ENCODE results near the gene REG4.

The REG4 gene

DNA sequence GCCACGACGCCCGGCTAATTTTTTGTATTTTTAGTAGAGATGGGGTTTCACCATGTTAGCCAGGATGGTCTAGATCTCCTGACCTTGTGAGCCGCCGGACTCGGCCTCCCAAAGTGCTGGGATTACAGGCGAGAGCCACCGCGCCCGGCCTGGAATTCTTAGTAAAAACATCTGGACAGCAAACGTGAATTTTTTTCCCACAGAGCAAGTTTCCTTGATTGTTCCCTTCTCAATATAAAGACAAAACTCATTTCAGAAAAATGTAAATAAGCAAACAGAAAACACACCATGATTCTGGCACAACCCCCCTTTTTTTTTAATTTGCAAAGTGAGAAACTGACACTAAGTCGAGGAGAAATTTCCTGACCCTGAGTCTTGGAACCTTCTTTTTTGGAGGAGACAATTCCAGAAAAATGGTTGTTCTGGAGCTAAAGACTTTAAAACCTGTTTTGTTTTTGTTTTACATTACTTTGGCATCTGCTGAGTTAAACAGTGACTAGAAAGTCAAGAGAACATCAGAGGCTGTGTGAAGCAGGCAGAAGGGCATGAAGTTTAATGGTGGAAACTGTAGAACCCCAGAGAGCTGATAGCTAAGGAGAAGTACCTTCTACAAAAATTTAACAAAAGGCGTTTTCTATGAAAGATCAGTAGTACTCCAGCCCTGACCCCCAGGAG lies 32.2 kb downstream of the REG4 start:
- CTCF ChIA-PET, result interaction anchor here (1.2 to 1.4 kb wide), 2 partner anchors 16 to 30 kb away, joined by 3 read pairs; no protein-coding TSS in a partner anchor
- no peak for DNase-seq (ENCODE audit: extremely low spot score)
- TF ChIP-seq, protein P1, sequence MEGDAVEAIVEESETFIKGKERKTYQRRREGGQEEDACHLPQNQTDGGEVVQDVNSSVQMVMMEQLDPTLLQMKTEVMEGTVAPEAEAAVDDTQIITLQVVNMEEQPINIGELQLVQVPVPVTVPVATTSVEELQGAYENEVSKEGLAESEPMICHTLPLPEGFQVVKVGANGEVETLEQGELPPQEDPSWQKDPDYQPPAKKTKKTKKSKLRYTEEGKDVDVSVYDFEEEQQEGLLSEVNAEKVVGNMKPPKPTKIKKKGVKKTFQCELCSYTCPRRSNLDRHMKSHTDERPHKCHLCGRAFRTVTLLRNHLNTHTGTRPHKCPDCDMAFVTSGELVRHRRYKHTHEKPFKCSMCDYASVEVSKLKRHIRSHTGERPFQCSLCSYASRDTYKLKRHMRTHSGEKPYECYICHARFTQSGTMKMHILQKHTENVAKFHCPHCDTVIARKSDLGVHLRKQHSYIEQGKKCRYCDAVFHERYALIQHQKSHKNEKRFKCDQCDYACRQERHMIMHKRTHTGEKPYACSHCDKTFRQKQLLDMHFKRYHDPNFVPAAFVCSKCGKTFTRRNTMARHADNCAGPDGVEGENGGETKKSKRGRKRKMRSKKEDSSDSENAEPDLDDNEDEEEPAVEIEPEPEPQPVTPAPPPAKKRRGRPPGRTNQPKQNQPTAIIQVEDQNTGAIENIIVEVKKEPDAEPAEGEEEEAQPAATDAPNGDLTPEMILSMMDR (IDR thresholded peaks at IDR 0.05; ENCODE audit: control extremely low read depth, extremely low read depth, low read depth, missing control alignments), result no peak
- POLR2A ChIA-PET, result no interaction called here

DNA sequence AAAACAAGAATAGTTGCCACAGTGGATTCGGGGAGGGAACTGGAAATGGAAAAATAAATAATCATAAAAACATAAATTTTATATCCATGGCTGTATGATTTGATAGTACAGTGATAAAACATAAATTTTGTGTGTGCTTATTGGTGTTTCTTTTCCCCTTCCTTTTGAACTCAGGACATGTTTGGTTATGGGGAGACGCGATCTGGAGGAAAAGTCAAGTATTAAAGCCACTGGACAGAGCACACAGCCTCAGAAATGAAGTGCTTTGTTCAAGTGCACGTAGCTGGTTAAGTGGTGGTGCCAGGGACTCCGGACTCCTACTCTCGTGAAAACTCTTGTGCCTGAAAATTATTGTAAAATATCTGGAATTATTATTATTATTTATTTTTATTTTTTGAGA lies 32.9 kb downstream of the REG4 start:
- CTCF ChIA-PET, result interaction anchor here (1.0 kb wide), 1 partner anchor 31 kb away, joined by 3 read pairs; no protein-coding TSS in a partner anchor
- POLR2A ChIA-PET, result no interaction called here
- TF ChIP-seq, protein P1 (IDR thresholded peaks at IDR 0.05; ENCODE audit: control extremely low read depth, extremely low read depth, low read depth, missing control alignments), result no peak
- DNase-seq (ENCODE audit: extremely low spot score), result no peak

DNA sequence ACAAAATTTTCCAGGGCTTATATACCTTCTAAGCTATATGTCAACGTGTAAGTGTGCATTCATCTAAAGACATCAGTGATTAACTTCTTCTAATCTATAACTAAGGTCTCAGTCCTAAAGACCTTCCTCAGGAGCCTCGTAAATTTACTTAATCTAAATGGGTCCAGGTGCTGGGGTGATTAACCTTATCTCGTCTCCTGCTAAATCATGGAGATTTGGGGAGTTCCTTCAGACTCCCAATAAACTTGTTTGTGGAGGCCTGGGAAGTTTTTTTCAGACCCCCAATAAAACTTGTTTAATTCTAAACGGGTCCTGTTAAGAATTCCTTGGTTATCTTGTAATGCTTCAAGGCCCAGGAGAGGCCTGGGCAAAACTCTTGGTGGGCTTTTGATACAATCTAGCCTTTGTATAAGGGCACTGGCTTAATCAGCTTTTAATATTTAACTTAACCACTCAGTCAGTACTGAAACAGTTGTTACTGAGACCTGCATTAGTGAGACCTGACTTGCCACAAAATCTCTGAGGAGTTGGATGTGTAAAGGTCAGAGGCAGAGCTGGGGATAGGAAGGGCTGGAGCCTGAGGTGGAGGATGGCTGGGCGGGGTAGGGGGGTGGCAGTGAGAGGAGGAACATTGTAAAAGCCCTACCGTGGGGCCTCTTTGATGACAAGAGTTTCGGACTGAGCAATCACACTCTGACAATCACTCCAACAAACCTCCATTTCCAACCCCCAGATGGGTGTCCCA lies 36.3 kb downstream of the REG4 start:
- ChIA-PET POLR2A (no interaction called here), CTCF (no interaction called here)
- TF ChIP-seq, protein P1 (IDR thresholded peaks at IDR 0.05; ENCODE audit: control extremely low read depth, extremely low read depth, low read depth, missing control alignments), result no peak
- no peak for DNase-seq (ENCODE audit: extremely low spot score)

DNA sequence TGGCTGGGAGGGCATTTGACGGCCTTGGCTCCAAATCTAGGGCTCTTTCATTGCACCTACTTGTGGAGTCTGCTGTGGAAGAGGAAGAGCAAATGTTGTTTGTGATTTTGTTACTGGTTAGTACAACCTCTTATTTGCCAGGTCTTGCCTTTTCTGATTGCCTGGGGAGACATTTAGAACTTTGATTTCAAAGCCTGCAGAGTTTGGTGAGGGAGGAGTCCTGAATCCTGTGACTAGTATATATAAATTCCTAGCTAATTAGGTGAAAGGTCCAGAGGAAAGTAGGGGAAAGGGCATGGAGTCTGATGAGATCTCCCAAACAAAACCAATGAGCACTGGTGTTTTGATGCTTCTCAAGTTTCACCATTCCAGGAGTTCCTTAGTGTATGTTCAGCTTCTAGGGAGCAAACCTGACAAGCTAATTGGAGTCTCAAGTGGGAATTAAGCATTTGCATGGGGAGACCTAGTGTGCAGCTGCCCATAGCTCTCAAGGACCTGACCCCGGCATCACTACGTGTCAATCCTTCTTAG lies 37.5 kb downstream of the REG4 start:
- ChIA-PET POLR2A (no interaction called here), CTCF (no interaction called here)
- TF ChIP-seq, protein P1 (IDR thresholded peaks at IDR 0.05; ENCODE audit: control extremely low read depth, extremely low read depth, low read depth, missing control alignments), result no peak
- no peak for DNase-seq (ENCODE audit: extremely low spot score)

DNA sequence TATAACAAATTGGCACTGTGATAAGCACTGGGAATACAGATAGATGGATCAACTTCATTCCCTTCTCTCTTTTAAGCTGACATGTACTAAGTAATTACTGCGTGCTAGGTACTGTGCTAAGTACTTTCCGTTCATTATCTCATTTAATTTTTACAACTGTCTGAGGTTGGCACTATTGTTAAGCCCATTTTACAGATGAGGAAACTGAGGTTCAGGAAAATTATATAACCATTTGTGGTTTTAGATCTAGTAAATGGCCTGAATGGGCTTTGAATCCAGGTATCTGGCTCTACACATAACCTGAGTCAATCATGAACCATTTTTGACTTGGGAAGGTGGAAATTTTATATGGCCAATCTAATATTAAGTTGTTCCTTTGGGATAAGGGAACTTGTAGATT lies 39.0 kb downstream of the REG4 start:
- no peak for DNase-seq (ENCODE audit: extremely low spot score)
- ChIA-PET CTCF (interaction anchor here (0.9 to 1.0 kb wide), 2 partner anchors 29 to 37 kb away, joined by 4 read pairs; no protein-coding TSS in a partner anchor), POLR2A (no interaction called here)
- TF ChIP-seq, protein P1 (IDR thresholded peaks at IDR 0.05; ENCODE audit: control extremely low read depth, extremely low read depth, low read depth, missing control alignments), result no peak

DNA sequence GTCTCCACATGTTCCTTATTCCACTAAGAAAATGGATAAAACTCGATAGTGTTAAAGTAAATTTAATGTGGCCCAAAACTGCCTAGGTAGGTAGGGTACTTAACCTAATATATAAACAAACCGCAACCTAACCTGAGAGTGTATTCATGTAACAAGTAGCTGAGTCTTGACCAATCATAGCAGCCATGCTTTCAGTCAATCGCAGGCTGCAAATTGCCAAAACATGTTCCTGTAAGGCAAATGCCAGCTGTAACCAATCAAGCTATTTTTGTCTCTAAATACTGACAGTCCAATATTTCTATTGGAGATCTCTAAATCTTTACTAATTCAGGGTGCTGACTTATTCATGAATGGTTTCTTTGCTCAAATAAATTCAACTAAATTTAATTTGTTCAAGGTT lies 39.5 kb downstream of the REG4 start:
- DNase-seq (ENCODE audit: extremely low spot score), result no peak
- ChIA-PET CTCF (interaction anchor here (0.9 to 1.0 kb wide), 2 partner anchors 28 to 37 kb away, joined by 4 read pairs; no protein-coding TSS in a partner anchor), POLR2A (no interaction called here)
- TF ChIP-seq, protein P1 (IDR thresholded peaks at IDR 0.05; ENCODE audit: control extremely low read depth, extremely low read depth, low read depth, missing control alignments), result no peak
